Anterior cingulate cortex (tissue), 58 donors: Measurements from ENCODE around the gene SRD5A1.

ENCODE experiments used
- DNase-seq, 58 donors: peaks; one replicate each; lab custom pipeline; 2025; lab: John Stamatoyannopoulos, UW

Gene SRD5A1

DNA sequence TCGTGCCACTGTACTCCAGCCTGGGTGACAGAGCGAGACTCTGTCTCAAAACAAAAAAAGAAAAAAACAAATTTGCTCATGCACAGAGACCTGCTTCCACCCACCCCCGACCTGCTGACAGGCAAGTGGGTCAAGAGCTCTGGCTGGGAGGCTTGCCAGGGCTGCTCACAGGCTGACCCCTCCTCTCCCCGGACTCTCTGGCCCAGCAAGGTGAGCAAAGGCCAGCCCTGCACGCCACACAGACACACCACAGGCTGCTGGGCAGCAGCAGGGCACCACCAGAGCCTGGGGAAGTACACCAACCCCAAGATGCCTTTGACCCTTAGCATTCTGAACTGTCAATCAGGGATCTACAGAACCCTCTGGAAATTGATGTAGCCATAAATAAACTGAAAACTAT lies 29.6 kb upstream of the SRD5A1 start:
- no peak for DNase-seq

DNA sequence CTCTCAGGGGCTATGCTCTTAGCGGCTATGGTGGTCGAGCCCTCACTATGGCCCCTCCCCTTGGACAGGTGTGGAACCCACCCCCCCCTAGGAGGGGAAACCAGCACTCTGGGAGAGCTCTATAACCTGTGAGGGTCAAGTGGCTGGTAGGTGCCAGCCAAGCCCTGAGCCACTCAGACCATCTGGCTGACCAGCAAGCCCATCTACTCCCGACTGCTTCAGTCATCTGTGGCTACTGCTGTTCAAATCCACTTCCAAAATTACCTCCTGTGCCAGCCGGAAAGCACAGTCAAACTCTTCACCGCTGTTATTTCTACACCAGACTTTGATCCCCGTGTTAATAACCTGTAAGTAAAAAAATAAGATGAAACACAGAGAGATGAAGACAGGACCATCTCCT lies 28.9 kb upstream of the SRD5A1 start:
- no peak for DNase-seq

DNA sequence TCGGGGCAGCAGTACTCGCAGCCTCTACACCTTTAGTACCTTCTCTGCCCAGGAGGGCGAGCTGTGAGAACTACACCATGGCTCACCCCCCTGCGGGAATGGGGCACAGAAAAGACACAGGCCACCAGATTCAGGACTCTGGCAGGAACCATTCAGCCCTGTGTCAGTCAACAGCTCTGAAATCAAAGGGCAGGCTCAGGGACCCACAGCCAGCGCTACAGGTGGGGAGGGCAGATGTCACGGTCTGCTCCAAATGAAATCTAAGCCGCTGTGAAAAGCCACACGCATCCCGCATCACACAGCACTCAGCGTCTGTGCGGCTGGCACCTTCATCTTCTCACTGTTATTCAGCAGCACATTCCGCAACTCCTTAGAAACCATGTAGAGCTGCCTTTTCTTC lies 28.3 kb upstream of the SRD5A1 start:
- no peak for DNase-seq

DNA sequence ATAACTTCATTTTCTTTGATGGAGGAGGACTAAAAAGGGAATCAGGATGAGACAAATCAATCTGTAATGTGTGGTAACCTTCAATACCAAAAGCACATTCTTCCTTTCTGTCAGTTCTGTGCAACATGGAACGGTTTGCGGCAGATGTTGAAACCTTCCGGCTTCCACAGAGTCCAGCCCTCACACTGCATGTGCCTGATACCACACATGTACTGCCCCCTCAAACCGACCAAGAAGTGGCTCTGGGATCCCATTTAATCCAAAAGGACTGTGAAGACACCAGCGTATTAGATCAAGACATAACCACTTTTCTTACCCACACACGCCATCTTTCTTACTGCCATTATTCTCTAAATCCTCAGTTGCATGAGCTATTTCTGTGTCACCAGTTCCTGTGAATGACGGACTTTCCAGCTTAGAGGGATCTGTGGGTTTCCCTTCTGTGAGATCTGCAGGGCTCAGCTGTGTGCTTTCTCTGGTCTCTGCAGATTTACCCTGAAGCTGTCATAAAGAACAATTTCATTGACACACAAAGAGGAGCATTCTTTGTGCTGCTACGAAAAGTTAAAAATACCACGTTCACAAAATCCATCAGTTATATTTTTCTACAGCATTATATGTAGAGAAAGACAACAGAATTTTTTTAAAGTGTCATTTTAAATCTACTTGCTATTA lies 26.2 kb upstream of the SRD5A1 start:
- no peak for DNase-seq

DNA sequence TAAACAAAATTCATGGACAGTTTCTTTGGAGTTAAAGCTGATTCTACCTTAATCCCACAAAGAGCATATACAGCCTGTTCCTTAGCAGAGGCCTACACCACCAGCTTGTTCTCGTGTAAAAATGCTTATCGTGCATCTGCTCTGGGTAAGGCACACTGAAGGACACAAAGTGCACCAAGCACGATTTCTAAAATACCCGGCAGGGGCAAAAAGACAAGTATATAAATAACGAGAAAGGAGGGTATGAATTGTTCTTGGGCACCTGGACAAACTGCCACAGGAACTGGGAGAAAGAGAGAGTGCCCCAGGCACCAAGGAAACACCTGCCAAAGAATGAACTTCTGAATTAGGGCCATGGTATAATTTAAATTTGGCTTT lies 25.7 kb upstream of the SRD5A1 start:
- no peak for DNase-seq

DNA sequence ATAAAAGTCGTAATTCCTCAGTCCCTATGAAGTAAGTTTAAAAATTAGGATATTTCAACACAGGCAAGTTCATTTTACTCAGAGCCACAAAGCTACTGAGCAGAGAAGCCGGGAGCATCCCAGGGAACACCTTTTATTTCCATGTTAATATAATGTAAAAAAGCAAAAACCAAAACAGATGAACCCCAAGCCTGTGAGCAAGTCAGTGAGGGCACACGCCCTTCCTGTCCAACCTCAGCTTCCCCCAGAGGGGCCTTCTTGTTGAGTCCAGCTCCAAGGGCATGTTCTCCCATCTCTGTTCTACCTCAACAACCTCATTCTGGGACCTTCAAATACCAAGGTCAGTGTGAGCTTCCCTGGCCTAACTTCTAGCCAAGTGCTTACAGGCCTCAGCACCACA lies 25.2 kb upstream of the SRD5A1 start:
- no peak for DNase-seq

DNA sequence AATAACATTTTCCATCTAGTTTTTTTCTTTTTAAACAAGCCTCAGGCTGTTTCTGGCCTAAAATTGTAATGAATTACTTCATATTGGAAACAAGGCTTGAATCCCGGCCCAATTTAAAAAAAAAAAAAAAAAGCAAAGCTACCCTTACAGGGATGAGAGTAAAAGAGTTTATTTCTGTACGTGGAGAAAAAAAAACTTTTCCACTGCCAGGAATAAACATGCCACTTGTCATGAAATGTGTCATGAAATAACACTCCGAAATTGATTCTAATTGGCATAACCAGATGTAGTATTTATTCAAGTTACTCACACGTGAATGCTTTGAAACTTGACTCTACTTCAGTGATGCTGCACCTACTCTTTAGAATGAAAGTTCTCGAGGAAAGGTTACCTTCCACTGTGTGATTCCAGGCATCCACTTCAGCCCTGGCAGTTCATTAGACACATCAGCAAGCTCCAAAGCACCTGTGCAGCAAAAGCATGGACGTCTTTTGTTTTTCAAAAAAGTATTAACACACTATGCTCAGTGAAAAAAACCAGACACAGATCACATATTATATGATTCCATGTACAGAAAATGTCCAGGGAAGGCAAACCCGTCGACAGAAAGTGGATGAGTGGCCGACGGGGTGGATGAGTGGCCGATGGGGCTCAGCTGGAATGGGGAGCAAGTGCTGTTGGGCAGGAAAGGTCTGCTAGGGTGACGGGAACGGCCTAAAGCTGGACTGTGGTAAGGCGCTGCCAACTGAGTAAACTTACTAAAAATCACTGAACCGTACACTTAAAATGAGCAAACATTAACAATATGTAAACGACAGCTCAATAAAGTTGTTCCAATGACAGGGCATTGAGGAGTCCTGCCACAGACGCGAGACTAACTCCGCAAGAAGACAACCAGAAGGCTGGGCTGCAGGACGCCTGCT lies 21.6 kb upstream of the SRD5A1 start:
- DNase-seq, result no peak

DNA sequence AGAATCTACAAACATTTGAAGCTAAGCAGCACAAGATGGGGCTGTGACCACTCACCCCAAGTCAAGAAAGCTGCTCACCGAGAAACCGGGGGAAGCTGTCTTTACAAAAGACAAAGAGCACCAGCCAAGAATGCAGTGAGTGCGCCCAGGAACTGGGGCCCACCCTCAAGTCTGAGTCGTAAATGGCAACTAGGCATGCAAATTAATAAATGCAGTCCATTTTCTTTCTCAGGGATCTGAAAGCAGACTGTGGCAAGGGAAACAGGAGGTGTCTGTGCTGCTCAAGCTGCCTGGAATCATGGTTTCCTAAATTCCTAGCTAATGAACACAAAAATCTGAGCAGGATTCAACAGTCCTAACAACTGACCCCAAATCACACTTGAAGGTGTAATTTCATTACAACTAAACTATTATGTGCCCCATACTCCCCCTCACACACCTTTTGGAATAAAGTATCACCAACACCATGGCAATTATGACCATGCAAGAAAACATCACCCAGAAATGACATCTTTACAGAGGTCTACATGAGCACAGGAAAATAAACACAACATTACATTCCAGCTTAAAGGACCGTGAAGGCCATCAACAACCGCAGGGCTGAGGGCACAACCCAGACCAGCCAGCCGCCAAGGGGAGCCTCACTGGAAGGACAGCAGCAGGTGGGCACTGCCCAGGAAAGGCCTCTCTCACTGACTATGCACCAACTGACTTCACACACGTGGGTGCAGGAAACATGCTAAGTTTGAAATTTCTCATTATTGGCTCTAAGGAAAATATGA lies 18.0 kb upstream of the SRD5A1 start:
- no peak for DNase-seq

DNA sequence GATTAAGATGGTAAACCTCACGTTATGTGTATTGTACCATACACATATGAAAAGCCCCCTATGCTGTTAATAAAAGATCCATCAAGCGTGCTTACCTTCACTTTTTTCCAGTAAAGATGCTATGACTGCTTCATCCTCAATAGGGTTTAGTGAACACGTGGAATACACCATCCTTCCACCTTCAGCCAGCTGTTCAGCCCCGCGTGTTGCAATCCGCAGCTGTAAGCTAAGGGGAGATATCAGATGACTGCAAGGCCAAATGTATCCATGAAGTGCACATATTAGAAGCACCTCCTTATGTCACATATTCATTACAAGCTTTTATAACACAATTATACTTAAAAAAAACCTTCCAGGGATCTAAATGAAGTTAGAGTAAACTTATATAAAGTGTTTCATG lies 16.6 kb upstream of the SRD5A1 start:
- no peak for DNase-seq

DNA sequence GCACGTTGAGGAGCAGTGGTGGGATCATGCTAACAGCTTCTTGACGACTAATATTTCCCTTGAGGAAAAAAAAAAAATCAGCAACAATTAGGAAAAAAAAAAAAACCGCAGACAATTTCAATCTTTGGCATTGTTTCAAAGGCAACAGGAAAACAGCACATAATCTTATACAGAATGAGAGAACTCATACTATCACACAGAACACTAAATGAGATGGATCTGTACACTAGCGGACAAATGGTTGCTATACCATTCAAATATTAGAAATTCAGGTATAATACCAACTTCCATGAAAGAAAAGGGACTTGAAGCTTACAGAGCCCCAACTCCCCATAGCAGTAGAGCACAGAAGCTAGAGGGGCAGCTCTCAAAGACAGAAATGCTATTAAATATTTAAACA lies 10.0 kb upstream of the SRD5A1 start:
- DNase-seq, result no peak

DNA sequence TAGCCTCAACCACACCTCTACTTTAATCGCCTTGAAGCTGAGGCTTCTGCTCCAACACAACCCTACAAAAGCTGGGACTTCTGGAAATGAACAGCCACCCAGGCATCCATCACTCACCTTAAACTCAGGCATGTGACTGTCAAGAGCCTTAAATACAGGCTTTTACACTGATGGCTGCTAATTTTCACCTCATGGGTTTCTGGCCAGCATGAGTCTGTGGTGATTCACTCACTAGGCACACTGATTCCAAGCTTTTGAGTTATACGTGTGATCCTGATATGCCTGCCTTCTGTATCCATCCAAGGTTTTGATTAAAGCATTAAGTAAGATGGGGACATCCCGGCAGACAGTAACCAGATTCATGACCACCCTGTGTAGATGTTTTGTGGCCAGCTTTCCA lies 9.3 kb upstream of the SRD5A1 start:
- DNase-seq, result no peak

DNA sequence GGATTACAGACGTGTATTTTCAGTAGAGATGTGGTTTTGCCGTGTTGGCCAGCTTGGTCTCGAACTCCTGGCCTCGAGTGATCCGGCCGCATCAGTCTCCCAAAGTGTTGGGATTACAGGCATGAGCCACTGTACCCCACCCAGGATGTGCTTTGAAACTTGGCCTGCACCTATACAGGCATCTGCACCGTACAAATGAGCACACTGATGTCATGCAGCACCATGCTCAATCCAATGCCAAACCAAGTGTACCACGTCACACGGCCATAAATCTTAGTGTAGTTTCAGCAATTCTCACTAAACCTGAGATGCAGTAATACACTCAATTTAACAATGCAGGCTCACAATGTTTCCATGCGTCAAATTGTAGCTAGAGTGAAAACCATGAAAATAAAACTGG lies 6.7 kb upstream of the SRD5A1 start:
- no peak for DNase-seq

DNA sequence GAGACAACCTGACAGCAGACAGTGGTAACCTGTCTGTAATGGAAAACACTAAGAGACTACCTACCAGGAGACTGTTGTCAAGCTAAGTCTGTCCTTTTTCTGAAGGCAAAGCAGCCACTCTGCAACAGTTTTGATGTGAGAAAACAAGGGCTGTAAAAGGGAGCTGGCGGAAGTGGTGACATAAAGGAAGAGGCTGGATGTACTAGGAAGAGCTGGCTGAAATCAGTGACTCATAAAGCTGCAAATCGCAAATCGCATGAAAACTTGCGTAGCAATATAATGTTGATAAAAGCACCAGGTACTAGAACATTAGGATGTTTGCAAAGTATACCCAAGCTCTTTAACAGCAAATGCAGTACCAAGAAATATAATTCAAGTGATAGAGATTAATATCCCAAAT lies 1.8 kb upstream of the SRD5A1 start:
- no peak for DNase-seq

DNA sequence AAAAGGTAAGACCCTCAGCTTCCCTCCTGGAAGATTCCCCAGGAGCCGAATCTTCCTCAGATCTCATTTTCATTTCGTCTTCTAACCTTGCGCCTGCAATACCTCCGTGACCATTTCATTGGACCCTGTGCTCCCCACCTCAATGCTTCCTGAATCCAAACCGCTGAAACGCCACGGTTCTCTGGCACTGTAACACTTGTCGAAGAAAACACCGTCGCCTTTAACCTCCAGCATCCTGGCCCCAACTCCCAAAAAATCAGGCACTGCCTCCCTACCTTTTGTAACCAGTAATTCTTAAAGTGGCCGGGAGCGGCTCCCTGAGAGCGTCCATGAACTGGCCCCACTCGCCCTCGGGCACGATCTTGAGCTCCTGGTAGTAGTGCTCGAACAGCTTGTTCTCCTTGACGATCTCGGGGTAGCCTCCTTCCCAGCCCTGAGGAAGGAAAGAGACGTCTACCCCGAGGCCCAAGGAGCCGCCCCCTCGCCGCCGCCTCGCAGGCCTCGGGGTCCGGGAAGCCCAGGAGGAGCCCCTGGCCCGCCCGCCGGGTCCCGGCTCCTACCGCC lies 834 bp upstream of the SRD5A1 start:
- peak in 11 of 58 donors; percentile 20 to 73 (median 42) for DNase-seq

DNA sequence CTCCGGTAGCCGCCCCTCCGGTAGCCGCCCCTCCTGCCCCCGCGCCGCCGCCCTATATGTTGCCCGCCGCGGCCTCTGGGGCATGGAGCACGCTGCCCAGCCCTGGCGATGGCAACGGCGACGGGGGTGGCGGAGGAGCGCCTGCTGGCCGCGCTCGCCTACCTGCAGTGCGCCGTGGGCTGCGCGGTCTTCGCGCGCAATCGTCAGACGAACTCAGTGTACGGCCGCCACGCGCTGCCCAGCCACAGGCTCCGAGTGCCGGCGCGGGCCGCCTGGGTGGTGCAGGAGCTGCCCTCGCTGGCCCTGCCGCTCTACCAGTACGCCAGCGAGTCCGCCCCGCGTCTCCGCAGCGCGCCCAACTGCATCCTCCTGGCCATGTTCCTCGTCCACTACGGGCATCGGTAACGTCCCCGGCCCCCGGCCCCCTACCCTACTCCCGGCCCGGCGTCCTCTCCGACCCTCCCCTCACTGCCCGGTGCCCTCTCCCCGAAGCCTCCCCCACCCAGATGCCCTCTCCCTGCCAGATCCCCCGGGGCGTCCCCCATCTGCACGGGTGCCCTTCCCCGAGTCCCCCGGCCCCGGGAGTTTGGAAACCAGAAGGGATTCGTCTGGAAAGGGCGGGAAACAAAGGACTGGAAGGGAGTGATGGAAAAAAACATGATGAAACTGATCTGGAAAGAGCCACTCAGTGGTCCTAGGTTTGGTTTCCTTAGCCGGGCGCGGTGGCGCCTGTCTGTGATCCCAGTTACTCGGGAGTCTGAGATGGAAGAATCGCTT lies 417 bp downstream of the SRD5A1 start:
- DNase-seq, result peak in 16 of 58 donors; percentile 18 to 61 (median 41)

DNA sequence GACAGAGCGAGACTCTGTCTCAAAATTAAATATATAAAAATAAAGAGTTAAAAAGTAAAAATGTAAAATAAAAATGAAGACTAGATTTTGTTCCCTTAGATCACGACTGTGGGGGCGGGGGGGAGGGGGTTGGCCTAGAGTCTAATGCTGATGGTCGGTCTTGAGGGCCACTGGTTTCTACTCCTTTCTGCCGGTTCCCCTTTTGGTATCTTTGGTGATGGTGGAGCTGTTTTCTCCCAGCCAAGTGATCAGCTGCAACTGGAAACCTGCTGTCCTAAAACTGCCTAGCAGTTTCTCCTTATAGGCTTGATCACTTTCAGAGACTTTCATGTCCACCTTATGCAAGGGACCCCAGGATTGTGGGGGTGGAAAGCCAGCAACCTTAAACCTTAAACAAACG lies 1.1 kb downstream of the SRD5A1 start:
- peak in 1 of 58 donors; percentile 1 for DNase-seq

DNA sequence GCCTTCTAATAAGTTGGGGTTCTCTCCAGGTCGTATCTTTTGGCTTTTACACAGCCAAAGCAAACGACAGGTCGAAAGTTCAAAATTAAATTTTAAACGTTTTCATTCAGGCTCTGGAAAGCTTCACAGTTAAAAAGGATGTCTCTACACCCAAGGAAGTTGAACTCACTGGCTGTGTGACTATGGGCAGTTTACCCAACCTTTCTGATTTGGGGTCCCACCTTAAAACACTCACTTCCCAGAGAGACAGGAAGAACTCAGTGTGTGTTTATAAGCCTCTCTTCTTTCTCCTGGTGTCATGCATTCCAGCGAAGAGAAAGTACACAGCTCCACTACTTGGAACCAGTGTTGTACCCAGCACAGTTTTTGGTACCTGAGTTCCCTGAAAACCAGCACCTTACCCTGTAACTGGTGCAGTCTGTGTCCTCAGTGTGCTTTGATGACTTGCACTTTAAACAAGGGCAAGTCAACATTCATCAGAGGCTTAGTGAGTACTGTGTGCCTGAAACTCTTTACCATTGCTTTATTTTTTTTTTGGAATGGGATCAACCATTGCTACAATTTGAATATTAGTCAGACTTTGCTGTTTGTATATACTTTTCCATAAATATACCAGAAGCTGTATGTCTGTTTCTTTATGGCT lies 1.7 kb downstream of the SRD5A1 start:
- DNase-seq, result no peak

DNA sequence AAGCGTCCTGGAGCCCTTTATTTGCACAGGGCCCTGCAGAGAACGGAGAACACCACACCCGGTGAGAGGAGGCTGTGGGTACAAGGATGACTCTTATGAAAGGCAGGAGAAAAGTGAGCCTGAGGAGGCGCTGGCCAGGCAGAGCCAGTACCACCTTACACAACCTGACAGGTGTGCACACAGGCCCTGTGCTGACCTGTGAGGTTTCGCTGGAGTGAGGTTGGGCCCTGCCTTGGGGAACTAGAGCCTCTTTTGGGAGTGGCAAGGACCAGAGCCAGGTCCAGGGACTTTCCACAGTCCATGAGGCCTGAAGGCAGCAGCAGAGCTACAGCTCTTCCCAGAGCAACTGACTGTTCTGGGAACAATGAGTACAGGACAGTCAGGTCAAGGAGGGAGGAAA lies 3.1 kb downstream of the SRD5A1 start:
- DNase-seq, result no peak

DNA sequence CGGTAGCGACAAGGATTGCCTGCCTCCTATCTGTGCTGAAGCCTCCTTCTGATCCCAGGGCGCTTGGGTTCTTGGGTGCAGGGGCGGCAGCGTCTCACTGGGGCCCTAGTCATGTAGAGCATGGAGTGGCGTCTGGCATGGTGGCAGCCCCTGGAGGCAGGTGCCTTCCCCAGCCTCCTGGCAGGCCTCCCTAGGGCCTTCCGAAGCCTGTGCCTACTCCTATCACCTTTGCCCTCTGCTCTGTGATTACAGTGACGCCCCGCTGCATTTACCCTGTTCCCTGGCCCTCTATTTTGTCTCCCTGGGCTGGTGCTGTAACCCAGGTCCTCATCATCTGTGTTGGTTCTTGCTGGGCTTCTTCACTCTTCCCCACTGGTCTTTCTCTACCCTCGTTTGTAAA lies 3.8 kb downstream of the SRD5A1 start:
- DNase-seq, result no peak

DNA sequence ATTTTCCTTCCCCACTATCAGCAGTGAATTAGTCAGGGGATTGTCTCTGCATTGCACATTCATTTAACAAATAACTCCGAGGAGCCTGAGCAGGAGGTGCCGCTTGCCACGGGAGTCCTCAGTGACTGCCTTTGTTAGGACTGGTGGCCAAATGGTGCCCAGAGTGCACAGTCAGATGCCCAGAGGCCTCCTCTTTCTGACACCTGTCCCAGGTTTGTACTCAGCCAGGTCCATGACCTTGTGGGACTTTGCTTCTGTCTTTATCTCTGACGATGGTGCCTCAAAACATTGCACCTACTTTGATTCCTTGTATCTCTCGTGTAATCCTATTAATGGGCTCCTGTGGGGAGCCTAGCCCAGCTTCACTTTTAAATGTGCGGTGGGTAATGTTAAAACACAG lies 4.3 kb downstream of the SRD5A1 start:
- no peak for DNase-seq
